B cell (primary cell): ENCODE measurements around the gene BEND7. TPM values are rescaled to one million over a fixed set of nuclear protein-coding genes. Genes with fewer than 3 reads are reported as not detected.

Experiments
- ATAC-seq: fragments of 200-7000 bp; cut with Tn5 transposase; one replicate; pipeline ENCODE4 v1.10.0; 2021; ENCODE audit warnings: low read depth, mild to moderate bottlenecking, moderate number of reproducible peaks, moderate library complexity
- CTCF ChIA-PET: fragments of 350-600 bp; sonication (Branson Sonifier 250); formaldehyde crosslinking; loops from one replicate; lab custom pipeline; 2021; ENCODE audit warnings: antibody characterized with exemption, inconsistent platforms; lab: Charles Lee
- POLR2A ChIA-PET: fragments of 350-600 bp; sonication (Branson Sonifier 250); formaldehyde crosslinking; loops from one replicate; lab custom pipeline; 2021; ENCODE audit warnings: antibody characterized with exemption; lab: Charles Lee
- DNase-seq: peaks from one replicate; pipeline ENCODE4 v3.0.0; 2013
- H2AFZ ChIP-seq: 2 replicates; pipeline ENCODE4 v1.6.1; 2012; ENCODE audit warnings: mild to moderate bottlenecking, low read depth, low read length; ENCODE audit not compliant: insufficient read depth, poor library complexity, severe bottlenecking
- H3K27ac ChIP-seq, 2 donors: 1 replicate in 1 of 2; 2 replicates in 1 of 2; pipeline ENCODE4 v1.5.1; 2012 to 2013; ENCODE audit warnings: low read length in 2 of 2, mild to moderate bottlenecking in 2 of 2, moderate library complexity in 1 of 2
- H3K27me3 ChIP-seq, 4 experiments: fragments of 200-600 bp in 1 of 4; sonication (generic) in 1 of 4; replicated peaks in 1 of 4; 1 replicate in 2 of 4; 2 replicates in 2 of 4; pipeline versions ENCODE4 v1.6.1 to v1.7.0; 2013 to 2016; ENCODE audit warnings: low read length in 3 of 4, mild to moderate bottlenecking in 2 of 4, mixed read lengths in 1 of 4, moderate library complexity in 1 of 4; ENCODE audit not compliant: insufficient read depth in 4 of 4, control insufficient read depth in 3 of 4; ENCODE audit errors: control extremely low read depth in 1 of 4
- H3K36me3 ChIP-seq, 2 experiments: replicated peaks in 1 of 2; 1 replicate in 1 of 2; 2 replicates in 1 of 2; pipeline versions ENCODE4 v1.6.1 to v1.7.1; 2013; ENCODE audit warnings: low read length in 1 of 2; ENCODE audit not compliant: insufficient read depth in 2 of 2, control insufficient read depth in 1 of 2; ENCODE audit errors: control extremely low read depth in 1 of 2, extremely low read depth in 1 of 2
- H3K4me1 ChIP-seq, 2 donors: fragments of 200-600 bp in 1 of 2; sonication (generic) in 1 of 2; 1 replicate in 1 of 2; 2 replicates in 1 of 2; pipeline versions ENCODE4 v1.5.1 to v1.6.1; 2013 to 2017; ENCODE audit warnings: low read length in 2 of 2; ENCODE audit not compliant: control insufficient read depth in 2 of 2, insufficient read depth in 2 of 2
- H3K4me2 ChIP-seq: replicated peaks from 2 replicates; pipeline ENCODE3; 2012; ENCODE audit warnings: mild to moderate bottlenecking, low read depth, low read length; ENCODE audit not compliant: poor library complexity, severe bottlenecking
- H3K4me3 ChIP-seq, 5 experiments: fragments of 200-600 bp in 1 of 5; sonication (generic) in 1 of 5; 1 replicate in 3 of 5; 2 replicates in 2 of 5; pipeline versions ENCODE4 v1.5.1 to v1.7.0; 2011 to 2016; ENCODE audit warnings: low read length in 4 of 5, mild to moderate bottlenecking in 4 of 5, low read depth in 2 of 5, control low read depth in 1 of 5, moderate library complexity in 1 of 5; ENCODE audit not compliant: insufficient read depth in 1 of 5; ENCODE audit errors: control extremely low read depth in 1 of 5, extremely low read depth in 1 of 5
- H3K79me2 ChIP-seq: fragments of 200-600 bp; sonication (generic); one replicate; pipeline ENCODE4 v1.6.0; 2016; ENCODE audit warnings: low read length; ENCODE audit not compliant: control insufficient read depth, insufficient read depth
- H3K9ac ChIP-seq: fragments of 200-600 bp; sonication (generic); 2 replicates; pipeline ENCODE4 v1.6.1; 2017; ENCODE audit warnings: mild to moderate bottlenecking, low read length, moderate library complexity
- H3K9me3 ChIP-seq, 3 donors: one replicate each; pipeline versions ENCODE4 v1.6.1 to v1.7.1; 2013; ENCODE audit warnings: low read length in 2 of 3; ENCODE audit not compliant: control insufficient read depth in 2 of 3, insufficient read depth in 1 of 3; ENCODE audit errors: control extremely low read depth in 1 of 3
- H4K20me1 ChIP-seq: 2 replicates; pipeline ENCODE4 v1.6.0; 2012; ENCODE audit warnings: mild to moderate bottlenecking, low read length; ENCODE audit not compliant: insufficient read depth, control insufficient read depth, poor library complexity, severe bottlenecking
- H3K27ac Mint-ChIP-seq: one replicate; pipeline ENCODE4 v1.8.0; 2021; ENCODE audit warnings: mixed read lengths
- H3K27me3 Mint-ChIP-seq: one replicate; pipeline ENCODE4 v1.8.0; 2021; ENCODE audit warnings: mixed read lengths
- H3K4me1 Mint-ChIP-seq: one replicate; pipeline ENCODE4 v1.8.0; 2021; ENCODE audit warnings: mixed read lengths
- H3K4me3 Mint-ChIP-seq: one replicate; pipeline ENCODE4 v1.8.0; 2021; ENCODE audit warnings: mixed read lengths
- H3K9me3 Mint-ChIP-seq: one replicate; pipeline ENCODE4 v1.8.0; 2022; ENCODE audit warnings: mixed read lengths; ENCODE audit not compliant: insufficient read depth
- EZH2 ChIP-seq: IDR thresholded peaks from 2 replicates; pipeline ENCODE4 v1.6.1; 2012; ENCODE audit warnings: borderline replicate concordance, low read depth, mild to moderate bottlenecking, moderate library complexity, low read length; ENCODE audit not compliant: insufficient read depth, poor library complexity, severe bottlenecking
- WGBS: methylation state at CpG from one replicate; pipeline ENCODE4 v1.1.5; 2013; ENCODE audit warnings: missing lambda C conversion rate; ENCODE audit not compliant: insufficient coverage; 5-methylcytosine and 5-hydroxymethylcytosine counted together
- intact Hi-C: fragments of 100-400 bp; cut with micrococcal nuclease; formaldehyde crosslinking; loops from one replicate; pipeline ENCODE4 v1.10.0; 2022
- polyA plus RNA-seq: library from polyadenylated mRNA; depleted of rRNA; stranded (reverse); fragments of >200 nt; gene quantifications from 2 replicates; pipeline ENCODE4 v1.2.3, GENCODE V29; 2012
- total RNA-seq, 2 donors: library from RNA; stranded (reverse); fragments of 120-200 nt in 1 of 2; gene quantifications; 1 replicate in 1 of 2; 2 replicates in 1 of 2; pipeline versions ENCODE4 v1.2.3 to v1.2.4, GENCODE V29; 2013 to 2022
- TF ChIP-seq, protein P1 (sequence below): fragments of 200-600 bp; IDR thresholded peaks from one replicate; pipeline ENCODE4 v1.8.0; 2022; ENCODE audit warnings: antibody characterized with exemption, mild to moderate bottlenecking

The BEND7 gene
- total and polyA plus RNA-seq, 2 donors (not counting 1 experiment from before 2014, with no cell fraction given) = 0.10 TPM; not detected in 1

DNA sequence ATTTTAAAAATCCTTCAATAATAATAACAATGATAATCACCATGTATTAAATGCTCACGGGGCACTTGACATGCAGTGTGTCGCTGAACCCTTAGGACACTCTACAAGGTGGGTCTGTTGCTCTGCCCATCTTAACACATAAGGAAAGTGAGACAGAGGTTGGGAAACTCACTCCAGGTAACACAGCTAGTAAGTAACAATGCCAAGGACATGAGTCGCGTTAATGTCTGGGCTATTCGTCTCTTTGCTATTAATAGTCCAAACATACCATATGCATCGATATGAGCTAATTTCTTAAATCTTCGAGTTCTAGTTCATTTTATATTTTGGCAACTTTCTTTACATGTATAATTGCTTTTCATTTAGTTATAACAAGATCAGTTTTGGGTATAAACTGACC lies 79.5 kb downstream of the BEND7 start:
- intact Hi-C loops = no loop called here
- H3K9ac ChIP-seq = no peak overlapping the region
- POLR2A ChIA-PET = no interaction called here

DNA sequence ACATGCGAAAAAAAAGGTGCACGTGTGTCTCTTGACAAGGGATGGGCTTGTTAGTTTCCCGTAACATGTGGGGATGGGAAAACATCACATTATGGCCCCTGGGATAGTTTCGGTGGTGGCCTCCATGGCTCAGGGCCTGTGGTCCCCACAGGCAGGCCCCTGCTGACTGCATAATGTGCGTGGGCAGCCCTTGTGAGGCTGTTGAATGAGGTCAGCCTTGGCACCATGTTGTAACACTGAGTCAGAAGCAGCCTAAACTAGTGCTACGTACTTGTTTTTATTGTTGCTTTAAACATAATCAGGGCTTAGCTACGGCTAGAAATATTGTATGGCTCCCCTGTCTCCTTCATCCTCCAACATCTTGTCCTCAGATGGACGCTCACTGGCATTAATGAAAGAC lies 80.6 kb downstream of the BEND7 start:
- WGBS = 90% methylated on average over 6 of the region's 8 CpGs
- H2AFZ ChIP-seq = no peak overlapping the region
- POLR2A ChIA-PET = no interaction called here
- H3K4me1 ChIP-seq = no peaks in the 10 kb centered on the region
- Mint-ChIP-seq H3K4me3 (no peak overlapping the region), H3K27me3 (peaks cover 22% of the 10 kb centered on the region), H3K4me1 (no peaks in the 10 kb centered on the region), H3K9me3 (no peaks in the 10 kb centered on the region), H3K27ac (no peak overlapping the region)
- H3K4me3 ChIP-seq = no peak overlapping the region
- no peak overlapping the region for H3K27ac ChIP-seq
- intact Hi-C loops = no loop called here
- ATAC-seq (no peak), DNase-seq (no peak)
- no peak for TF ChIP-seq EZH2
- TF ChIP-seq, protein P1, sequence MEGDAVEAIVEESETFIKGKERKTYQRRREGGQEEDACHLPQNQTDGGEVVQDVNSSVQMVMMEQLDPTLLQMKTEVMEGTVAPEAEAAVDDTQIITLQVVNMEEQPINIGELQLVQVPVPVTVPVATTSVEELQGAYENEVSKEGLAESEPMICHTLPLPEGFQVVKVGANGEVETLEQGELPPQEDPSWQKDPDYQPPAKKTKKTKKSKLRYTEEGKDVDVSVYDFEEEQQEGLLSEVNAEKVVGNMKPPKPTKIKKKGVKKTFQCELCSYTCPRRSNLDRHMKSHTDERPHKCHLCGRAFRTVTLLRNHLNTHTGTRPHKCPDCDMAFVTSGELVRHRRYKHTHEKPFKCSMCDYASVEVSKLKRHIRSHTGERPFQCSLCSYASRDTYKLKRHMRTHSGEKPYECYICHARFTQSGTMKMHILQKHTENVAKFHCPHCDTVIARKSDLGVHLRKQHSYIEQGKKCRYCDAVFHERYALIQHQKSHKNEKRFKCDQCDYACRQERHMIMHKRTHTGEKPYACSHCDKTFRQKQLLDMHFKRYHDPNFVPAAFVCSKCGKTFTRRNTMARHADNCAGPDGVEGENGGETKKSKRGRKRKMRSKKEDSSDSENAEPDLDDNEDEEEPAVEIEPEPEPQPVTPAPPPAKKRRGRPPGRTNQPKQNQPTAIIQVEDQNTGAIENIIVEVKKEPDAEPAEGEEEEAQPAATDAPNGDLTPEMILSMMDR = no peak
- no peaks in the 10 kb centered on the region for H3K9me3 ChIP-seq
- H3K27me3 ChIP-seq = no peaks in the 10 kb centered on the region
- no peaks in the 10 kb centered on the region for H4K20me1 ChIP-seq
- H3K4me2 ChIP-seq = no peak overlapping the region
- no peaks in the 10 kb centered on the region for H3K79me2 ChIP-seq
- H3K9ac ChIP-seq = no peak overlapping the region
- CTCF ChIA-PET = interaction anchor here (1.1 to 2.7 kb wide), 2 partner anchors 8 to 15 kb away, joined by 3 to 11 read pairs; no protein-coding TSS in a partner anchor
- H3K36me3 ChIP-seq = no peaks in the 10 kb centered on the region

More for the DNA sequence above, 79.5 kb downstream of the BEND7 start:
- Mint-ChIP-seq H3K9me3 (no peaks in the 10 kb centered on the region), H3K4me1 (peaks cover 4% of the 10 kb centered on the region), H3K27me3 (peaks cover 24% of the 10 kb centered on the region), H3K27ac (no peak overlapping the region), H3K4me3 (no peak overlapping the region)
- Histone ChIP-seq H2AFZ (no peak overlapping the region), H3K27me3 (no peaks in the 10 kb centered on the region), H4K20me1 (no peaks in the 10 kb centered on the region), H3K27ac (no peak overlapping the region), H3K36me3 (no peaks in the 10 kb centered on the region), H3K4me2 (no peak overlapping the region), H3K4me1 (peaks cover 4 to 8% of the 10 kb centered on the region in 2 donors), H3K79me2 (no peaks in the 10 kb centered on the region), H3K4me3 (no peak overlapping the region), H3K9me3 (no peaks in the 10 kb centered on the region)
- DNase-seq (no peak), ATAC-seq (no peak)
- CTCF ChIA-PET = interaction anchor here (1.0 to 2.7 kb wide), 2 partner anchors 9 to 31 kb away, joined by 3 to 11 read pairs; no protein-coding TSS in a partner anchor
- WGBS = no CpG with 5 or more reads among the region's 7 CpGs
- no peak for TF ChIP-seq EZH2
- TF ChIP-seq, protein P1 = no peak
